Peyer's patch (tissue), 4 donors: ENCODE results near the gene OS9.

Source experiments
- POLR2A ChIP-seq, 2 donors: fragments of 450-650 bp; IDR thresholded peaks; one replicate each; pipeline ENCODE4 v1.5.1; 2017; ENCODE audit warnings: antibody characterized with exemption in 2 of 2, mild to moderate bottlenecking in 2 of 2, moderate library complexity in 2 of 2
- TF ChIP-seq, protein P1 (sequence below), 6 experiments: fragments of 450-650 bp in 4 of 6; fragments of 200-600 bp in 2 of 6; sonication (generic) in 1 of 6; IDR thresholded peaks; one replicate each; pipeline ENCODE4 v1.5.1; 2017 to 2019; ENCODE audit warnings: antibody characterized with exemption in 6 of 6, mild to moderate bottlenecking in 3 of 6, moderate library complexity in 1 of 6

DNA sequence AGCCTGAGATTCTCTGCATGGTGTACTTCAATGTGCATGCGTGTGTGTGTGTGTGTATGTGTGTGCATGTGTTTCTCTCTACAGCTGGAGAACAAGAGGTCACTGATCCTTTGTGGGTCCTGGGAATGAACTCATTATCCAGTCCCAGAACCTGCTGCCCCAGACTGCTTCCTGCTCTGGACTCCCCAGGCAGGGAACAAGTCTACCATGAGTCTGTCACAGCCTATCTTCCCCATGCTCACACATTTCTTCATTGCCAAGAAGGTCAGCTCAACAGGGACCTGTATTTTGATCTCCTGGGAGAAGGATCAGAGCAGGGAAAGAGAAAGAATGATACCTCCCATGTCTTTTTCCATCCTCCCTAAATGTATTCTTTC is 47.5 kb downstream of the OS9 start:
- TF ChIP-seq, protein P1, sequence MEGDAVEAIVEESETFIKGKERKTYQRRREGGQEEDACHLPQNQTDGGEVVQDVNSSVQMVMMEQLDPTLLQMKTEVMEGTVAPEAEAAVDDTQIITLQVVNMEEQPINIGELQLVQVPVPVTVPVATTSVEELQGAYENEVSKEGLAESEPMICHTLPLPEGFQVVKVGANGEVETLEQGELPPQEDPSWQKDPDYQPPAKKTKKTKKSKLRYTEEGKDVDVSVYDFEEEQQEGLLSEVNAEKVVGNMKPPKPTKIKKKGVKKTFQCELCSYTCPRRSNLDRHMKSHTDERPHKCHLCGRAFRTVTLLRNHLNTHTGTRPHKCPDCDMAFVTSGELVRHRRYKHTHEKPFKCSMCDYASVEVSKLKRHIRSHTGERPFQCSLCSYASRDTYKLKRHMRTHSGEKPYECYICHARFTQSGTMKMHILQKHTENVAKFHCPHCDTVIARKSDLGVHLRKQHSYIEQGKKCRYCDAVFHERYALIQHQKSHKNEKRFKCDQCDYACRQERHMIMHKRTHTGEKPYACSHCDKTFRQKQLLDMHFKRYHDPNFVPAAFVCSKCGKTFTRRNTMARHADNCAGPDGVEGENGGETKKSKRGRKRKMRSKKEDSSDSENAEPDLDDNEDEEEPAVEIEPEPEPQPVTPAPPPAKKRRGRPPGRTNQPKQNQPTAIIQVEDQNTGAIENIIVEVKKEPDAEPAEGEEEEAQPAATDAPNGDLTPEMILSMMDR (IDR thresholded peaks at IDR 0.05) = no peak
- TF ChIP-seq POLR2A (IDR thresholded peaks at IDR 0.05) = no peak
